GM12878 (cell line): Measurements from ENCODE around the gene HLA-F. TPM values are rescaled to one million over a fixed set of nuclear protein-coding genes. Genes with fewer than 3 reads are reported as not detected.

Source experiments
- ATAC-seq: fragments of 200-7000 bp; cut with Tn5 transposase; 3 replicates; pipeline ENCODE4 v1.9.1; 2020; ENCODE audit warnings: mild to moderate bottlenecking, moderate library complexity
- BruUV-seq: library from RNA; stranded (reverse); fragments of 400-500 nt; replicated peaks from 2 replicates; lab custom pipeline; 2021; lab: Mats Ljungman, UMichigan
- CTCF ChIA-PET: fragments of 300-600 bp; sonication (Branson Sonifier 250); formaldehyde crosslinking; extraction: SDS; loops from one replicate; lab custom pipeline; 2021; ENCODE audit warnings: inconsistent platforms; lab: Yijun Ruan, JAX
- POLR2A ChIA-PET: fragments of 350-600 bp; formaldehyde crosslinking; extraction: SDS; loops from one replicate; lab custom pipeline; 2021; ENCODE audit warnings: inconsistent platforms; lab: Charles Lee
- RAD21 ChIA-PET: fragments of 300-600 bp; sonication (Branson Sonifier 250); formaldehyde crosslinking; loops from one replicate; lab custom pipeline; 2023; ENCODE audit warnings: antibody characterized with exemption; ENCODE audit not compliant: unreplicated experiment; lab: Charles Lee
- SMC1A ChIA-PET: fragments of 300-600 bp; sonication (Branson Sonifier 250); formaldehyde crosslinking; loops from one replicate; lab custom pipeline; 2023; ENCODE audit not compliant: unreplicated experiment, uncharacterized antibody; lab: Charles Lee
- DNase-seq: peaks from one replicate; pipeline ENCODE4 v3.0.0-alpha.2; 2011; ENCODE audit warnings: low read depth, low spot score
- FAIRE-seq: peaks from 3 replicates; lab custom pipeline; 2011; peaks lifted over from hg19 to GRCh38; lab: Jason Lieb, UNC
- H2AFZ ChIP-seq: 2 replicates; pipeline ENCODE4 v1.6.0; 2011; ENCODE audit warnings: low read depth, low read length, control low read depth; ENCODE audit not compliant: control insufficient read depth
- H3K27ac ChIP-seq: 2 replicates; pipeline ENCODE4 v1.5.1; 2011; ENCODE audit warnings: control low read depth; ENCODE audit not compliant: control insufficient read depth, insufficient read depth
- H3K27me3 ChIP-seq, 2 experiments: replicated peaks in 1 of 2; 2 replicates each; pipeline versions ENCODE4 v1.6.0 to v1.6.1; 2011; ENCODE audit warnings: low read length in 1 of 2; ENCODE audit not compliant: control insufficient read depth in 2 of 2, insufficient read depth in 2 of 2
- H3K36me3 ChIP-seq, 2 experiments: 2 replicates each; pipeline ENCODE4 v1.5.1; 2011; ENCODE audit warnings: low read length in 1 of 2; ENCODE audit not compliant: control insufficient read depth in 2 of 2, insufficient read depth in 2 of 2
- H3K4me1 ChIP-seq: 2 replicates; pipeline ENCODE4 v1.6.1; 2011; ENCODE audit warnings: mild to moderate bottlenecking, low read length, moderate library complexity, mixed read lengths; ENCODE audit not compliant: control insufficient read depth, insufficient read depth
- H3K4me2 ChIP-seq: 2 replicates; pipeline ENCODE4 v1.6.0; 2011; ENCODE audit warnings: control low read depth; ENCODE audit not compliant: control insufficient read depth, insufficient read depth
- H3K4me3 ChIP-seq: fragments of 200-600 bp; sonication (generic); 2 replicates; pipeline ENCODE4 v1.5.1; 2016
- H3K79me2 ChIP-seq: 2 replicates; pipeline ENCODE4 v1.6.0; 2011; ENCODE audit warnings: low read length; ENCODE audit not compliant: control insufficient read depth, insufficient read depth
- H3K9ac ChIP-seq: 2 replicates; pipeline ENCODE4 v1.8.0; 2011; ENCODE audit warnings: low read length, control low read depth, mixed read lengths; ENCODE audit not compliant: control insufficient read depth, insufficient read depth
- H3K9me3 ChIP-seq: replicated peaks from 3 replicates; pipeline ENCODE4 v1.5.1; 2011; ENCODE audit warnings: mild to moderate bottlenecking, low read length; ENCODE audit not compliant: control insufficient read depth, insufficient read depth
- H4K20me1 ChIP-seq: 2 replicates; pipeline ENCODE4 v1.6.0; 2011; ENCODE audit not compliant: control insufficient read depth, insufficient read depth
- BCL11A ChIP-seq: IDR thresholded peaks from 2 replicates; pipeline ENCODE4 v1.6.1; 2011; ENCODE audit warnings: low read depth, low read length
- EZH2 ChIP-seq: IDR thresholded peaks from 2 replicates; pipeline ENCODE4 v1.6.1; 2012; ENCODE audit warnings: low read depth, mild to moderate bottlenecking, control low read depth, inconsistent platforms, low read length, borderline replicate concordance; ENCODE audit not compliant: control insufficient read depth
- FOXK2 ChIP-seq: fragments of 450-650 bp; IDR thresholded peaks from 2 replicates; pipeline ENCODE4 v1.6.1; 2017; ENCODE audit warnings: mild to moderate bottlenecking, moderate library complexity
- MTA2 ChIP-seq: fragments of 450-650 bp; IDR thresholded peaks from 2 replicates; pipeline ENCODE4 v1.6.1; 2016; ENCODE audit warnings: low read depth, mild to moderate bottlenecking, moderate library complexity
- NFIC ChIP-seq: IDR thresholded peaks from 2 replicates; pipeline ENCODE4 v1.6.1; 2012; ENCODE audit warnings: low read depth, mild to moderate bottlenecking, inconsistent platforms, low read length, moderate library complexity
- RUNX3 ChIP-seq: IDR thresholded peaks from 2 replicates; pipeline ENCODE4 v1.6.1; 2012; ENCODE audit warnings: low read length, inconsistent platforms
- WGBS: methylation state at CpG from one replicate; pipeline ENCODE4 v1.1.6; 2016; ENCODE audit warnings: low lambda C conversion rate; ENCODE audit not compliant: insufficient replicate concordance, insufficient coverage; ENCODE audit errors: missing lambda C conversion rate; 5-methylcytosine and 5-hydroxymethylcytosine counted together
- in situ Hi-C: fragments of 300-500 bp; cut with MboI; formaldehyde crosslinking; loops from 9 replicates; pipeline ENCODE4 v1.14.3; 2018; ENCODE audit warnings: mixed read lengths
- intact Hi-C: fragments of 100-400 bp; cut with micrococcal nuclease; formaldehyde crosslinking; loops from one replicate; pipeline ENCODE4 v1.14.2; 2022; ENCODE audit not compliant: unreplicated experiment
- polyA plus RNA-seq, 11 experiments: library from polyadenylated mRNA; depleted of rRNA in 4 of 11; unstranded in 6 of 11; stranded (reverse) in 5 of 11; fragments of >200 nt; fragmentation: Nextera tagmentation in 4 of 11; fragmentation: Illumina TruSeq in 1 of 11; extraction: Ambion mirVana in 4 of 11; extraction: Trizol in 1 of 11; gene quantifications; 1 replicate in 1 of 11; 2 replicates in 10 of 11; pipeline versions ENCODE4 v1.2.1 to v1.2.3, GENCODE V29; 2011 to 2016; ENCODE audit warnings: inconsistent platforms in 2 of 11, missing spikeins in 2 of 11, low read depth in 1 of 11
- total RNA-seq, 4 experiments: library from RNA; depleted of rRNA in 3 of 4; stranded (reverse); fragments of >200 nt in 3 of 4; fragmentation: Illumina TruSeq in 1 of 4; extraction: Trizol in 1 of 4; gene quantifications; 2 replicates each; pipeline versions ENCODE4 v1.2.1 to v1.2.3, GENCODE V29; 2013 to 2021
- TF ChIP-seq, protein P1 (sequence below): IDR thresholded peaks from 2 replicates; pipeline ENCODE4 v1.6.1; 2012; ENCODE audit warnings: mild to moderate bottlenecking, low read depth, low read length
- TF ChIP-seq, protein P2 (sequence below), 3 experiments: IDR thresholded peaks in 2 of 3; conservative IDR thresholded peaks in 1 of 3; 2 replicates each; pipeline ENCODE4 v1.5.1; 2011; ENCODE audit warnings: low read depth in 3 of 3, low read length in 3 of 3, mild to moderate bottlenecking in 3 of 3, control low read depth in 2 of 3, moderate library complexity in 2 of 3, inconsistent platforms in 1 of 3, mixed read lengths in 1 of 3; ENCODE audit not compliant: control insufficient read depth in 2 of 3, insufficient read depth in 1 of 3; ENCODE audit errors: extremely low read depth in 1 of 3

HLA-F gene
- total and polyA plus RNA-seq, 10 of the 15 experiments (the other 5 are each of a cell fraction or from before 2014, with no cell fraction given): 30.1 to 342 (median 145) TPM

DNA sequence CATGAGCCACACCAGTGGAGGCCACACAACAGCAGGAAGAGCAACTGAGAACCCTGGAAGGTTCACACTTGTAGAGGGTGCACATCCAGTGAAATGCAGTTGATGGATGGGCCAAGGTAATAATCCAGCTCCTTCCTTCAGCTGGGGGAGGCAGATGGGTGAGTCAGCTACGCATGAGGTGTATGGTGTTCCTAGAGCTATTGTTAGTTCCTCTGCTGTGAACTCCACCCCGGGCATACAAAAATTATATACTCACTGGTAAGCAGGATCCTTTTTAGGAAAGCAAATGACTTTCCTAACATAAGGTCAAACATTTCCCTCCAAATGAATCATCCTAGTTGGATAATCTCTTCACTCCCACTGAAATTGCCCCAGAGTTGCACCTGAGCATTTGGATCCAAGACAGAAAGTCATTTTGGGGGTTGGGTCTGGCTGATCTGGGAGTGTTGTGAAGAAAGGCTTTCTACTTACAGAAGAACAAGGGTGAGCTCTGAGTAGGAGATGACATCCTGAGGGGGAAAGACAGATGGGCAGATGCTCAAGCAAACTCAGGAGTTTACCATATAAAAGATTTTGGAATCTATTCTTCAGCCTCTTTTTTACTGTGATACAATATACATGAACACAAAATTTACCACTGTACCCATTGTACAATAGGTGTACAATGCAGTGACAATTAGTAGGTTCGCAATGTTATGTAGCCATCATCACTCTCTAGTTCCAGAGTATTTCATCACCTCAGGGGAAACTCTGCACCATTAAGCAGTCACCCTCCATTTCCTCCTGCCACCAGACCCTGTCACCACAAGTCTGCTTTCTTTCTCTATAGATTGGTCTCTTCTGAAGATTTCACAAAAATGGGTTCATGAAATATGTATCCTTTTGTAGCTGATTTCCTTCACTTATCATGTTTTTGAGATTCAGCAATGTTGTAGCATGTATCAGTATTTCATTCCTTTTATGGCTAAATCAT is 11.1 kb downstream of the HLA-F start:
- WGBS: 52% methylated on average over 3 of the region's 3 CpGs
- DNase-seq: no peak
- Histone ChIP-seq H3K79me2 (no peaks in the 10 kb centered on the region), H3K9me3 (no peaks in the 10 kb centered on the region; the same call in 2 of the 3 replicates), H4K20me1 (no peaks in the 10 kb centered on the region), H3K9ac (no peak overlapping the region), H3K36me3 (no peaks in the 10 kb centered on the region; a peak in 1 of 4 replicates), H3K4me3 (no peak overlapping the region), H3K27me3 (no peaks in the 10 kb centered on the region), H3K4me1 (no peaks in the 10 kb centered on the region), H3K27ac (no peak overlapping the region), H2AFZ (no peak overlapping the region), H3K4me2 (no peak overlapping the region)
- FAIRE-seq: no peak
- ChIA-PET RAD21 (interaction anchor here (0.9 to 1.0 kb wide), 2 partner anchors 38 to 100 kb away, joined by 3 read pairs; no protein-coding TSS in a partner anchor), POLR2A (interaction anchor here (0.5 to 1.7 kb wide), 6 partner anchors 9 to 880 kb away, joined by 3 to 7 read pairs (median 3); no protein-coding TSS in a partner anchor), CTCF (interaction anchor here (0.8 to 6.6 kb wide), 8 partner anchors 8 to 186 kb away, joined by 3 to 117 read pairs (median 6); no protein-coding TSS in a partner anchor), SMC1A (interaction anchor here (0.8 to 2.6 kb wide), 8 partner anchors 12 to 280 kb away, joined by 3 to 16 read pairs (median 4); no protein-coding TSS in a partner anchor)
- ATAC-seq: peak; percentile 81
- TF ChIP-seq MTA2 (peak; percentile 21; the same call in 1 of the 2 replicates), RUNX3 (peak; percentile 62), BCL11A (no peak)
- no TSS peak for BruUV-seq
- in situ Hi-C loops (no loop called here), intact Hi-C loops (no loop called here)

DNA sequence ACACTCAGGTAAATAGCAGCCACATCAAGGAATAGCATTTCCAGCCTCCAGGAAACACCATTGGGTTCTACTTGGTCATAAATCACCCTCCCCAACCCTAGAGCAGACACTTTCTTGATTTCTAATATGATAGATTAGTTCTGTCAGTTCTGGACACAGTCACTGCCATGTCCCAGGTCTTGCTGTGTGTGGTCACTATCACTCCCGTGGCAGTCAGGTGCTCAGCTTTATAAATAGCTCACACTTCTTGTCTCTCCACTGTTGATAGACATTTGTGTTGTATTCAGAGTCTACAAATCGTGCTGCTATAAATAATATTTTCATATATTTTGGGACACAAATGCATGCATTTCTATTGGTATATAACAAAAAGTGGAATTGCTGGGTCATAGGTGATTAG is 13.3 kb downstream of the HLA-F start:
- no peaks in the 10 kb centered on the region; the same call in 2 of the 3 replicates for H3K9me3 ChIP-seq
- ChIA-PET SMC1A (interaction anchor here (1.1 to 4.0 kb wide), 8 partner anchors 10 to 229 kb away, joined by 4 to 24 read pairs (median 12); no protein-coding TSS in a partner anchor), RAD21 (interaction anchor here (1.2 kb wide), 1 partner anchor 98 kb away, joined by 4 read pairs; no protein-coding TSS in a partner anchor), POLR2A (no interaction called here), CTCF (interaction anchor here (0.9 to 6.6 kb wide), 15 partner anchors 9 to 300 kb away, joined by 3 to 117 read pairs (median 7); no protein-coding TSS in a partner anchor)
- intact Hi-C loops: no loop called here
- H2AFZ ChIP-seq: no peak overlapping the region
- no peaks in the 10 kb centered on the region for H3K79me2 ChIP-seq
- H3K27me3 ChIP-seq: no peaks in the 10 kb centered on the region
- no peak for ATAC-seq
- BruUV-seq: no TSS peak
- in situ Hi-C loops: no loop called here
- no peak overlapping the region for H3K4me2 ChIP-seq
- no peaks in the 10 kb centered on the region for H3K4me1 ChIP-seq
- no peak for DNase-seq
- H3K4me3 ChIP-seq: no peak overlapping the region
- no peaks in the 10 kb centered on the region; a peak in 1 of 4 replicates for H3K36me3 ChIP-seq
- 40% methylated on average over 2 of the region's 2 CpGs for WGBS
- H3K9ac ChIP-seq: no peak overlapping the region
- no peak overlapping the region for H3K27ac ChIP-seq
- no peaks in the 10 kb centered on the region for H4K20me1 ChIP-seq
- FAIRE-seq: no peak
- TF ChIP-seq NFIC (no peak), EZH2 (no peak), FOXK2 (no peak)
- TF ChIP-seq, protein P1, sequence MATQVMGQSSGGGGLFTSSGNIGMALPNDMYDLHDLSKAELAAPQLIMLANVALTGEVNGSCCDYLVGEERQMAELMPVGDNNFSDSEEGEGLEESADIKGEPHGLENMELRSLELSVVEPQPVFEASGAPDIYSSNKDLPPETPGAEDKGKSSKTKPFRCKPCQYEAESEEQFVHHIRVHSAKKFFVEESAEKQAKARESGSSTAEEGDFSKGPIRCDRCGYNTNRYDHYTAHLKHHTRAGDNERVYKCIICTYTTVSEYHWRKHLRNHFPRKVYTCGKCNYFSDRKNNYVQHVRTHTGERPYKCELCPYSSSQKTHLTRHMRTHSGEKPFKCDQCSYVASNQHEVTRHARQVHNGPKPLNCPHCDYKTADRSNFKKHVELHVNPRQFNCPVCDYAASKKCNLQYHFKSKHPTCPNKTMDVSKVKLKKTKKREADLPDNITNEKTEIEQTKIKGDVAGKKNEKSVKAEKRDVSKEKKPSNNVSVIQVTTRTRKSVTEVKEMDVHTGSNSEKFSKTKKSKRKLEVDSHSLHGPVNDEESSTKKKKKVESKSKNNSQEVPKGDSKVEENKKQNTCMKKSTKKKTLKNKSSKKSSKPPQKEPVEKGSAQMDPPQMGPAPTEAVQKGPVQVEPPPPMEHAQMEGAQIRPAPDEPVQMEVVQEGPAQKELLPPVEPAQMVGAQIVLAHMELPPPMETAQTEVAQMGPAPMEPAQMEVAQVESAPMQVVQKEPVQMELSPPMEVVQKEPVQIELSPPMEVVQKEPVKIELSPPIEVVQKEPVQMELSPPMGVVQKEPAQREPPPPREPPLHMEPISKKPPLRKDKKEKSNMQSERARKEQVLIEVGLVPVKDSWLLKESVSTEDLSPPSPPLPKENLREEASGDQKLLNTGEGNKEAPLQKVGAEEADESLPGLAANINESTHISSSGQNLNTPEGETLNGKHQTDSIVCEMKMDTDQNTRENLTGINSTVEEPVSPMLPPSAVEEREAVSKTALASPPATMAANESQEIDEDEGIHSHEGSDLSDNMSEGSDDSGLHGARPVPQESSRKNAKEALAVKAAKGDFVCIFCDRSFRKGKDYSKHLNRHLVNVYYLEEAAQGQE: no peak
- TF ChIP-seq, protein P2, sequence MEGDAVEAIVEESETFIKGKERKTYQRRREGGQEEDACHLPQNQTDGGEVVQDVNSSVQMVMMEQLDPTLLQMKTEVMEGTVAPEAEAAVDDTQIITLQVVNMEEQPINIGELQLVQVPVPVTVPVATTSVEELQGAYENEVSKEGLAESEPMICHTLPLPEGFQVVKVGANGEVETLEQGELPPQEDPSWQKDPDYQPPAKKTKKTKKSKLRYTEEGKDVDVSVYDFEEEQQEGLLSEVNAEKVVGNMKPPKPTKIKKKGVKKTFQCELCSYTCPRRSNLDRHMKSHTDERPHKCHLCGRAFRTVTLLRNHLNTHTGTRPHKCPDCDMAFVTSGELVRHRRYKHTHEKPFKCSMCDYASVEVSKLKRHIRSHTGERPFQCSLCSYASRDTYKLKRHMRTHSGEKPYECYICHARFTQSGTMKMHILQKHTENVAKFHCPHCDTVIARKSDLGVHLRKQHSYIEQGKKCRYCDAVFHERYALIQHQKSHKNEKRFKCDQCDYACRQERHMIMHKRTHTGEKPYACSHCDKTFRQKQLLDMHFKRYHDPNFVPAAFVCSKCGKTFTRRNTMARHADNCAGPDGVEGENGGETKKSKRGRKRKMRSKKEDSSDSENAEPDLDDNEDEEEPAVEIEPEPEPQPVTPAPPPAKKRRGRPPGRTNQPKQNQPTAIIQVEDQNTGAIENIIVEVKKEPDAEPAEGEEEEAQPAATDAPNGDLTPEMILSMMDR (IDR thresholded peaks at IDR 0.05 in 2 of 3, conservative IDR thresholded peaks at IDR 0.05 in 1 of 3; ENCODE audit: control insufficient read depth in 2 of 3, extremely low read depth in 1 of 3, insufficient read depth in 1 of 3, low read depth in 3 of 3, low read length in 3 of 3): no peak
